HK-2 (cell line): ENCODE measurements around the gene IFNA16.
"Not testable (repeated sequence)": the region's sequence is repeated elsewhere in the genome, so short reads cannot be mapped to it uniquely, and the experiment has no call there.

Experiments
- DNase-seq: peaks from one replicate; pipeline ENCODE4 v3.0.0-alpha.2; 2018; ENCODE audit not compliant: unreplicated experiment

IFNA16 gene

GRCh38 chr9:21217211-21217610, at the start of gene IFNA16:
Gene IFNA16, minus strand, starts transcription at chr9:21217311. Its CDS starts 6 bp downstream, at chr9:21217305.
- not testable (repeated sequence) for DNase-seq

- DNase-seq, result no peak
Measured at GRCh38 chr9:21265421-21266189, 48.5 kb upstream of the IFNA16 start.

GRCh38 chr9:21255538-21256212, 38.6 kb upstream of the IFNA16 start:
- DNase-seq, result no peak

GRCh38 chr9:21252721-21253547, 35.8 kb upstream of the IFNA16 start:
- DNase-seq, result no peak

- DNase-seq, result no peak
Measured at GRCh38 chr9:21251638-21252037, 34.5 kb upstream of the IFNA16 start.

GRCh38 chr9:21251190-21251589, 34.1 kb upstream of the IFNA16 start:
- DNase-seq, result no peak

GRCh38 chr9:21244836-21245235, 27.7 kb upstream of the IFNA16 start:
- no peak for DNase-seq

- DNase-seq, result no peak
Measured at GRCh38 chr9:21239911-21240310, 22.8 kb upstream of the IFNA16 start, which contains the start of gene IFNA14. Gene IFNA14, minus strand, starts transcription at chr9:21240005. Its CDS starts 70 bp downstream, at chr9:21239935.

GRCh38 chr9:21236360-21236714, 19.2 kb upstream of the IFNA16 start:
- not testable (repeated sequence) for DNase-seq

- not testable (repeated sequence) for DNase-seq
Measured at GRCh38 chr9:21235468-21236359, 18.6 kb upstream of the IFNA16 start.

GRCh38 chr9:21234153-21234687, 17.1 kb upstream of the IFNA16 start:
- no peak for DNase-seq

GRCh38 chr9:21233258-21233657, 16.1 kb upstream of the IFNA16 start:
- no peak for DNase-seq

GRCh38 chr9:21228122-21228521, 11.0 kb upstream of the IFNA16 start, which contains the start of gene IFNA17:
Gene IFNA17, minus strand, starts transcription at chr9:21228222. Its CDS starts 49 bp downstream, at chr9:21228173.
- DNase-seq, result no peak

- not testable (repeated sequence) for DNase-seq
Measured at GRCh38 chr9:21213411-21214326, 3.4 kb downstream of the IFNA16 start.

GRCh38 chr9:21212160-21212559, 5.0 kb downstream of the IFNA16 start:
- DNase-seq, result not testable (repeated sequence)

GRCh38 chr9:21210782-21211181, 6.3 kb downstream of the IFNA16 start:
- DNase-seq, result not testable (repeated sequence)

GRCh38 chr9:21210311-21210710, 6.8 kb downstream of the IFNA16 start:
- DNase-seq, result no peak

- DNase-seq, result not testable (repeated sequence)
Measured at GRCh38 chr9:21207043-21207442, 10.1 kb downstream of the IFNA16 start, which contains the start of gene IFNA10. Gene IFNA10, minus strand, starts transcription at chr9:21207143. Its CDS starts 46 bp downstream, at chr9:21207097.

- DNase-seq, result no peak
Measured at GRCh38 chr9:21205204-21205603, 11.9 kb downstream of the IFNA16 start.

GRCh38 chr9:21202105-21202504, 15.0 kb downstream of the IFNA16 start, which contains the start of gene IFNA7:
Gene IFNA7, minus strand, starts transcription at chr9:21202205. Its CDS starts 40 bp downstream, at chr9:21202165.
- DNase-seq, result not testable (repeated sequence)
